ENCODE data around the gene SLC39A5. TPM values are rescaled to one million over a fixed set of nuclear protein-coding genes. Genes with fewer than 3 reads are reported as not detected.

Gene SLC39A5
- total and polyA plus RNA-seq, 2 of the 13 experiments (the other 11 are each of a cell fraction or from before 2014, with no cell fraction given) = 59.7 to 101 TPM

DNA sequence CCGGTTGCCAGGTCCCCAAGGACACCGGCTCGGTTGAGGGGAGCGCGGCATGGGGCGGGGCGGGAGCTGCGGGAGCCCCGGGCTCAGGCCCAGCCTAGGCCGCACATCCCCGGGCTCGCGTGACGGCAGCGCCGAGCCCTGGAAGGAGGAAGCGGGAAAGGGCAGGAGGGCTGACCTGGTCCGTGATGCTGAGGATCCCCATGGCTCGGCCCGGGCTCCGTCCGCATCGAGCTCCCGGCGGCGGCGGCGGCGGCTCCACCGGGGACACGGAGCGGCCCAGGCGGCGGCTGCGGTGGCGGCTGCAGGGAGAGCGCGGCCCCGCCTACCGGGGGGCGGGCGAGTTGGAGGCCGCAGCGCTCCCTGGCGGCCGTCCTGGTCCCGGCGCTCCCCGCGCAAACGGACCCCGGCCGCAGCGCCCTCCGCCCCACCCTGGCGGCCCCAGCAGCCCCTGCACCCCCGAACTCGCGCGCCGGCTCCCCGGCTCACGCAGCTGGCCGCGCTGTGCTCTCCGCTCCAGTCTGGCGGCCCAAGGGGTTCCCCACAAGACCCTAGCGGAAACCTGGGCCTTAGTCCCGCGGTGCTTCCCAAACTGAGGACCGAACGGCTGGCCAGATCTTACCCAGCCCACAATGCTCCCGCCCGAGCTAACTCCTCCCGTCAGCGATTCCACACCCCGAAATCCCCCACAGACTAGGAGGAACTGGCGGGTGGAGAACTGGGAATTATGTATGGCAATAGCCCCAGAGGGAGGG, 28.4 kb downstream of the SLC39A5 start, which contains the start of gene ANKRD52 (continued):
- TF ChIP-seq ZNF772 (CRISPR knock-in tag; IDR thresholded peaks at IDR 0.05) (no peak), NFE2 (CRISPR knock-in tag; IDR thresholded peaks at IDR 0.05) (no peak), SMAD3 (CRISPR knock-in tag; IDR thresholded peaks at IDR 0.05) (no peak), JARID2 (CRISPR knock-in tag; IDR thresholded peaks at IDR 0.05; ENCODE audit: insufficient replicate concordance) (no peak), ZNF17 (CRISPR knock-in tag; IDR thresholded peaks at IDR 0.05) (no peak), NR3C1 (CRISPR knock-in tag; IDR thresholded peaks at IDR 0.05) (no peak), ZNF619 (CRISPR knock-in tag; IDR thresholded peaks at IDR 0.05) (no peak; the same call in 1 of the 2 replicates), TSC22D2 (CRISPR knock-in tag; IDR thresholded peaks at IDR 0.05; ENCODE audit: borderline replicate concordance) (no peak)
- TF ChIP-seq, protein P1, sequence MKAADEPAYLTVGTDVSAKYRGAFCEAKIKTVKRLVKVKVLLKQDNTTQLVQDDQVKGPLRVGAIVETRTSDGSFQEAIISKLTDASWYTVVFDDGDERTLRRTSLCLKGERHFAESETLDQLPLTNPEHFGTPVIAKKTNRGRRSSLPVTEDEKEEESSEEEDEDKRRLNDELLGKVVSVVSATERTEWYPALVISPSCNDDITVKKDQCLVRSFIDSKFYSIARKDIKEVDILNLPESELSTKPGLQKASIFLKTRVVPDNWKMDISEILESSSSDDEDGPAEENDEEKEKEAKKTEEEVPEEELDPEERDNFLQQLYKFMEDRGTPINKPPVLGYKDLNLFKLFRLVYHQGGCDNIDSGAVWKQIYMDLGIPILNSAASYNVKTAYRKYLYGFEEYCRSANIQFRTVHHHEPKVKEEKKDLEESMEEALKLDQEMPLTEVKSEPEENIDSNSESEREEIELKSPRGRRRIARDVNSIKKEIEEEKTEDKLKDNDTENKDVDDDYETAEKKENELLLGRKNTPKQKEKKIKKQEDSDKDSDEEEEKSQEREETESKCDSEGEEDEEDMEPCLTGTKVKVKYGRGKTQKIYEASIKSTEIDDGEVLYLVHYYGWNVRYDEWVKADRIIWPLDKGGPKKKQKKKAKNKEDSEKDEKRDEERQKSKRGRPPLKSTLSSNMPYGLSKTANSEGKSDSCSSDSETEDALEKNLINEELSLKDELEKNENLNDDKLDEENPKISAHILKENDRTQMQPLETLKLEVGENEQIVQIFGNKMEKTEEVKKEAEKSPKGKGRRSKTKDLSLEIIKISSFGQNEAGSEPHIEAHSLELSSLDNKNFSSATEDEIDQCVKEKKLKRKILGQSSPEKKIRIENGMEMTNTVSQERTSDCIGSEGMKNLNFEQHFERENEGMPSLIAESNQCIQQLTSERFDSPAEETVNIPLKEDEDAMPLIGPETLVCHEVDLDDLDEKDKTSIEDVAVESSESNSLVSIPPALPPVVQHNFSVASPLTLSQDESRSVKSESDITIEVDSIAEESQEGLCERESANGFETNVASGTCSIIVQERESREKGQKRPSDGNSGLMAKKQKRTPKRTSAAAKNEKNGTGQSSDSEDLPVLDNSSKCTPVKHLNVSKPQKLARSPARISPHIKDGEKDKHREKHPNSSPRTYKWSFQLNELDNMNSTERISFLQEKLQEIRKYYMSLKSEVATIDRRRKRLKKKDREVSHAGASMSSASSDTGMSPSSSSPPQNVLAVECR (CRISPR knock-in tag; IDR thresholded peaks at IDR 0.05; ENCODE audit: borderline replicate concordance) = peak; percentile 67
- TF ChIP-seq, protein P2, sequence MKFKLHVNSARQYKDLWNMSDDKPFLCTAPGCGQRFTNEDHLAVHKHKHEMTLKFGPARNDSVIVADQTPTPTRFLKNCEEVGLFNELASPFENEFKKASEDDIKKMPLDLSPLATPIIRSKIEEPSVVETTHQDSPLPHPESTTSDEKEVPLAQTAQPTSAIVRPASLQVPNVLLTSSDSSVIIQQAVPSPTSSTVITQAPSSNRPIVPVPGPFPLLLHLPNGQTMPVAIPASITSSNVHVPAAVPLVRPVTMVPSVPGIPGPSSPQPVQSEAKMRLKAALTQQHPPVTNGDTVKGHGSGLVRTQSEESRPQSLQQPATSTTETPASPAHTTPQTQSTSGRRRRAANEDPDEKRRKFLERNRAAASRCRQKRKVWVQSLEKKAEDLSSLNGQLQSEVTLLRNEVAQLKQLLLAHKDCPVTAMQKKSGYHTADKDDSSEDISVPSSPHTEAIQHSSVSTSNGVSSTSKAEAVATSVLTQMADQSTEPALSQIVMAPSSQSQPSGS (CRISPR knock-in tag; IDR thresholded peaks at IDR 0.05) = no peak
- TF ChIP-seq, protein P3, sequence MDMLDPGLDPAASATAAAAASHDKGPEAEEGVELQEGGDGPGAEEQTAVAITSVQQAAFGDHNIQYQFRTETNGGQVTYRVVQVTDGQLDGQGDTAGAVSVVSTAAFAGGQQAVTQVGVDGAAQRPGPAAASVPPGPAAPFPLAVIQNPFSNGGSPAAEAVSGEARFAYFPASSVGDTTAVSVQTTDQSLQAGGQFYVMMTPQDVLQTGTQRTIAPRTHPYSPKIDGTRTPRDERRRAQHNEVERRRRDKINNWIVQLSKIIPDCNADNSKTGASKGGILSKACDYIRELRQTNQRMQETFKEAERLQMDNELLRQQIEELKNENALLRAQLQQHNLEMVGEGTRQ (IDR thresholded peaks at IDR 0.05; ENCODE audit: low read depth, low read length) = no peak
- TF ChIP-seq, protein P3 (CRISPR knock-in tag; IDR thresholded peaks at IDR 0.05; ENCODE audit: borderline replicate concordance) = no peak
- TF ChIP-seq, protein P4, sequence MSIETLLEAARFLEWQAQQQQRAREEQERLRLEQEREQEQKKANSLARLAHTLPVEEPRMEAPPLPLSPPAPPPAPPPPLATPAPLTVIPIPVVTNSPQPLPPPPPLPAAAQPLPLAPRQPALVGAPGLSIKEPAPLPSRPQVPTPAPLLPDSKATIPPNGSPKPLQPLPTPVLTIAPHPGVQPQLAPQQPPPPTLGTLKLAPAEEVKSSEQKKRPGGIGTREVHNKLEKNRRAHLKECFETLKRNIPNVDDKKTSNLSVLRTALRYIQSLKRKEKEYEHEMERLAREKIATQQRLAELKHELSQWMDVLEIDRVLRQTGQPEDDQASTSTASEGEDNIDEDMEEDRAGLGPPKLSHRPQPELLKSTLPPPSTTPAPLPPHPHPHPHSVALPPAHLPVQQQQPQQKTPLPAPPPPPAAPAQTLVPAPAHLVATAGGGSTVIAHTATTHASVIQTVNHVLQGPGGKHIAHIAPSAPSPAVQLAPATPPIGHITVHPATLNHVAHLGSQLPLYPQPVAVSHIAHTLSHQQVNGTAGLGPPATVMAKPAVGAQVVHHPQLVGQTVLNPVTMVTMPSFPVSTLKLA (IDR thresholded peaks at IDR 0.05) = no peak
- TF ChIP-seq, protein P5, sequence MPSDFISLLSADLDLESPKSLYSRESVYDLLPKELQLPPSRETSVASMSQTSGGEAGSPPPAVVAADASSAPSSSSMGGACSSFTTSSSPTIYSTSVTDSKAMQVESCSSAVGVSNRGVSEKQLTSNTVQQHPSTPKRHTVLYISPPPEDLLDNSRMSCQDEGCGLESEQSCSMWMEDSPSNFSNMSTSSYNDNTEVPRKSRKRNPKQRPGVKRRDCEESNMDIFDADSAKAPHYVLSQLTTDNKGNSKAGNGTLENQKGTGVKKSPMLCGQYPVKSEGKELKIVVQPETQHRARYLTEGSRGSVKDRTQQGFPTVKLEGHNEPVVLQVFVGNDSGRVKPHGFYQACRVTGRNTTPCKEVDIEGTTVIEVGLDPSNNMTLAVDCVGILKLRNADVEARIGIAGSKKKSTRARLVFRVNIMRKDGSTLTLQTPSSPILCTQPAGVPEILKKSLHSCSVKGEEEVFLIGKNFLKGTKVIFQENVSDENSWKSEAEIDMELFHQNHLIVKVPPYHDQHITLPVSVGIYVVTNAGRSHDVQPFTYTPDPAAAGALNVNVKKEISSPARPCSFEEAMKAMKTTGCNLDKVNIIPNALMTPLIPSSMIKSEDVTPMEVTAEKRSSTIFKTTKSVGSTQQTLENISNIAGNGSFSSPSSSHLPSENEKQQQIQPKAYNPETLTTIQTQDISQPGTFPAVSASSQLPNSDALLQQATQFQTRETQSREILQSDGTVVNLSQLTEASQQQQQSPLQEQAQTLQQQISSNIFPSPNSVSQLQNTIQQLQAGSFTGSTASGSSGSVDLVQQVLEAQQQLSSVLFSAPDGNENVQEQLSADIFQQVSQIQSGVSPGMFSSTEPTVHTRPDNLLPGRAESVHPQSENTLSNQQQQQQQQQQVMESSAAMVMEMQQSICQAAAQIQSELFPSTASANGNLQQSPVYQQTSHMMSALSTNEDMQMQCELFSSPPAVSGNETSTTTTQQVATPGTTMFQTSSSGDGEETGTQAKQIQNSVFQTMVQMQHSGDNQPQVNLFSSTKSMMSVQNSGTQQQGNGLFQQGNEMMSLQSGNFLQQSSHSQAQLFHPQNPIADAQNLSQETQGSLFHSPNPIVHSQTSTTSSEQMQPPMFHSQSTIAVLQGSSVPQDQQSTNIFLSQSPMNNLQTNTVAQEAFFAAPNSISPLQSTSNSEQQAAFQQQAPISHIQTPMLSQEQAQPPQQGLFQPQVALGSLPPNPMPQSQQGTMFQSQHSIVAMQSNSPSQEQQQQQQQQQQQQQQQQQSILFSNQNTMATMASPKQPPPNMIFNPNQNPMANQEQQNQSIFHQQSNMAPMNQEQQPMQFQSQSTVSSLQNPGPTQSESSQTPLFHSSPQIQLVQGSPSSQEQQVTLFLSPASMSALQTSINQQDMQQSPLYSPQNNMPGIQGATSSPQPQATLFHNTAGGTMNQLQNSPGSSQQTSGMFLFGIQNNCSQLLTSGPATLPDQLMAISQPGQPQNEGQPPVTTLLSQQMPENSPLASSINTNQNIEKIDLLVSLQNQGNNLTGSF (CRISPR knock-in tag; IDR thresholded peaks at IDR 0.05) = 0 out of 2 replicates have a peak, but pooled peaks have one; percentile 20

Measured in HepG2 (cell line).